ENCODE results near the gene SLC5A11. TPM values are rescaled to one million over a fixed set of nuclear protein-coding genes. Genes with fewer than 3 reads are reported as not detected.

SLC5A11 gene
- total and polyA plus RNA-seq, 3 donors from 2014 or later: 0.39 to 1.3 (median 0.78) TPM

- Histone ChIP-seq H3K36me3 (ENCODE audit: low read depth, missing control alignments) (no peaks in the 10 kb centered on the region), H3K4me3 (no peak overlapping the region), H3K27ac (no peak overlapping the region), H3K27me3 (no peaks in the 10 kb centered on the region), H3K9me3 (no peaks in the 10 kb centered on the region), H3K4me1 (peaks cover 8% of the 10 kb centered on the region)
- TF ChIP-seq CTCF (IDR thresholded peaks at IDR 0.05): no peak
- no peak for TF ChIP-seq POLR2A (IDR thresholded peaks at IDR 0.05)
- WGBS, 2 donors: 68 to 71% methylated on average over 9 of the region's 9 CpGs
- no peak for DNase-seq
- intact Hi-C loops (cut with DNase I; ENCODE audit: low total_unique reads): no loop called here
Measured at GRCh38 chr16:24850289-24850938, 4.7 kb downstream of the SLC5A11 start.

- WGBS, 2 donors: 57 to 74% methylated on average over 8 of the region's 8 CpGs
- no peaks in the 10 kb centered on the region for H3K36me3 ChIP-seq (ENCODE audit: low read depth, missing control alignments)
- no peaks in the 10 kb centered on the region for H3K27me3 ChIP-seq
- intact Hi-C loops (cut with DNase I; ENCODE audit: low total_unique reads): no loop called here
- H3K4me1 ChIP-seq: peaks cover 8% of the 10 kb centered on the region
- no peak for DNase-seq
- no peaks in the 10 kb centered on the region for H3K9me3 ChIP-seq
- H3K27ac ChIP-seq: no peak overlapping the region
- TF ChIP-seq CTCF (IDR thresholded peaks at IDR 0.05): no peak
- TF ChIP-seq POLR2A (IDR thresholded peaks at IDR 0.05): no peak
- no peak overlapping the region for H3K4me3 ChIP-seq
Measured at GRCh38 chr16:24851700-24852099, 5.9 kb downstream of the SLC5A11 start.

DNA sequence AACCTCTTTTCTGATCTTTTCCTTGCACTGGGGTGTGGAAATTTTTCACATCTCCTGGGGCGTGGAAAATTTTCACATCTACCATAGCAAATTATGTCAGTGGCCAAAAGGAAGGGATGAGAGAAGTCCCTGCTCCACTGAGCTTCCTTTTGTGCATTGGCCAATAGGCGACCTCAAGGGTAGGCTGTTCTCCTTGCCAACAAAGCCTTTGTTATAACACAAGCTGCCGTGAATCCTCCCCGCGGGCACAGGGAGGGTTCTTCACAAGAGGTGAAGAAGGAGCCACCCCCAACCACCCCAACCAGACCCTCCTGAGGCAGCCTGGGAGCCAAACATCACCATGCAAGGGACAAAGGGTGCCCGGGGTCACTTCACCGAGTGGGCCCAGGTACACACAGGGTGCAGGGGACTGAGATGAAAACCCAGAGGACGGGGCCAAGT lies 6.5 kb downstream of the SLC5A11 start:
- Histone ChIP-seq H3K36me3 (ENCODE audit: low read depth, missing control alignments) (no peaks in the 10 kb centered on the region), H3K9me3 (no peaks in the 10 kb centered on the region), H3K27ac (no peak overlapping the region), H3K4me3 (no peak overlapping the region), H3K4me1 (peaks cover 8% of the 10 kb centered on the region), H3K27me3 (no peaks in the 10 kb centered on the region)
- intact Hi-C loops (cut with DNase I; ENCODE audit: low total_unique reads): no loop called here
- DNase-seq: no peak
- TF ChIP-seq CTCF (IDR thresholded peaks at IDR 0.05) (no peak), POLR2A (IDR thresholded peaks at IDR 0.05) (no peak)
- 51 to 60% methylated on average over 6 to 8 of the region's 8 CpGs for whole genome bisulfite sequencing, 2 donors

GRCh38 chr16:24853169-24853824 lies 7.5 kb downstream of the SLC5A11 start:
- intact Hi-C loops (cut with DNase I; ENCODE audit: low total_unique reads): no loop called here
- TF ChIP-seq CTCF (IDR thresholded peaks at IDR 0.05) (no peak), POLR2A (IDR thresholded peaks at IDR 0.05) (no peak)
- Histone ChIP-seq H3K4me3 (no peak overlapping the region), H3K36me3 (ENCODE audit: low read depth, missing control alignments) (no peaks in the 10 kb centered on the region), H3K27ac (no peak overlapping the region), H3K4me1 (peaks cover 8% of the 10 kb centered on the region), H3K9me3 (no peaks in the 10 kb centered on the region), H3K27me3 (no peaks in the 10 kb centered on the region)
- WGBS, 2 donors: 78 to 87% methylated on average over 6 to 8 of the region's 8 CpGs
- DNase-seq: no peak

Measured in testis (tissue), 3 donors.